NCI-H1417 (cell line): ENCODE data around the gene RFFL.

ENCODE experiments used
- DNase-seq, 3 experiments: peaks; one replicate each; lab custom pipeline; 2025; lab: John Stamatoyannopoulos, UW

Gene RFFL

DNA sequence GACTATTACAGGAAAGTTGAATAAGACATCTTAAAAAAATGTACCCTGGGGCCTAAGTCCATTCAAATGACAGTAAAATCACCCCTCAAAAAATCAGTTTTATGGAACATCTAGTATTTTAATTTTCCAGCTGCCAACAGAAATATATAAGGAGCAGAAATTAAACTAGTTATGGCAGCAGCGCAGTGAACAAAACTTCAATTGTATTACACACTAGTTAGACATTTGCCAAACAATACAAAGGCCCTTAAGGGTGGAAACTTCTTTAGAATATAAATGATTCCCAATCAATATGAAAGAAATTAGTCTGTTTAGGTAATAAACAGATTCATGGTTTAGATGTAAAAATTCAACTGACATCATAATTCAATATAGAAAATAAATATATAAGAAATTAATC lies 18.1 kb upstream of the RFFL start:
- DNase-seq = no peak

DNA sequence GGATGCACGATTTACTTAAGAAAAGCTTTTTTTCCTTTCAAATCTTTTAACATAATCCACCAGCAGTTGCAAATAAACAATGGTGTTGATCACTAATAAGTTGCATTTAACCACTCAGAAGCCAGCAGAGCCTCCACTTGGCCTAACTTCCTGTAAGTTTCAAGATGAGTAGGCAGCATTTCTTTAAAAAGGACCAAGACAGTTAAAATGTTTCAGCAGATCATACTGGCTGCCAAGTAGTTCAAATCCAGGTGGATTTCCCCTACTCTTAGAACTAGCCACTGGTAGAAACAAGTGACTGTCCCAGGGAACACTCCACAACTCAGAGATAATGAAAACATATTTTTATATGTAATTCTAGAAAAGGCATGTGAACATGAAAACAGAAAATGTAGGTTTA lies 17.0 kb upstream of the RFFL start:
- no peak for DNase-seq

DNA sequence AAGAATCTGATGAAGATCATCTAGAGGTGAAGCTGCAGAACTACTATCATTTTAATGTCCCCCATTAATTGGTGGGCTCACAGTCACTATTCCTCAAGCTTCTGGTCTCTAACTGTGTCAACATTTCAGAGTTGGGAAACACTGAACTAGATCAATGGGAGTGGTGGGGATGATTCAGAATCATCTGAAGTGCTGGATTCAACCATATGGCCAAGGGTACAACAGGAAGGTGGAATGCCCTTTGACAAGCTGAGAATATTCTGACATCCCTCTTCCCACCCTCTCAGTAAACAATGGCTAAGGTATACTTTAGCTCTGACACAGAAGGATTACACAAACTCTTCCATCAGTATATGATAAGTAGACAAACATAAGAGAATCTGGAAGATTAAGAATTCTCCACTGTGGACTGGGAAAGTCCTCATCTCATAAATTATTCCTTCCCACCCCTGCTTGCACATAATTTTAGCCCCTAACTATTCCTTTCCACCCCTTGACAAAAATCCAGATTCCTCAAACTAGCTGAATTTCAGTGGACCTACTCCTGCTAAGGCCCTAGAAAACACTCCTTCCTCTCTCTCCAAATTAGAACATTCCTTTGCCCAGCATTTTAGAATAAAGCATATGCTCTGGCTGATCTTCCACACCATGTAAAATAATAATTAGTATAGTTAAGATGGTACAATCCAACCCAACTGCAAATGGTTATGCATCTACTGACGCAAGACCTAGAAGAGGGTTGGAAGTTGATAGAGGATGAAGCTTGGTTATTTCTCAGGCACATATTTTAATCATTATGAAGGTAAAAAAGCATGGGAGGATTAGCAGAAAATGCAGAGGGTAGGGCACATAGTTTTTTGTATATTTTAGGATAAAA lies 16.3 kb upstream of the RFFL start:
- DNase-seq = no peak

DNA sequence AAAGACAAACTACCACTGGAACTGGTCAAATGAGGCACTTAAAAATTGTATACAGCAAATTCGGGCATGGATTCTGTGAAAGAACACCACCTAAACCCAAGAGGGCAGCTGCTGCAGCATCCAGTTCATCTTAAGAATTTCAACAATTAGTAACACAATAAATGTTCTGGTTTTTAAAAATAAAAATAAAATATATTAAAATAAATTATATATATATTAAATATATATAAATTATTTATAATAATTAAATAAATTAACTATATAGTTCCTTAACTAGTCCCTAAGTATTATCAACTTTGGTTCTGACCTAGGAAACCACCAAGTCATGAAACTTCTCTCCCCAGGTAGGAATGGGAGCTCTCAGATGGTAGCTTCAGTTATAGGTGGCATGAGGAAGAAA lies 13.4 kb upstream of the RFFL start:
- DNase-seq = no peak

DNA sequence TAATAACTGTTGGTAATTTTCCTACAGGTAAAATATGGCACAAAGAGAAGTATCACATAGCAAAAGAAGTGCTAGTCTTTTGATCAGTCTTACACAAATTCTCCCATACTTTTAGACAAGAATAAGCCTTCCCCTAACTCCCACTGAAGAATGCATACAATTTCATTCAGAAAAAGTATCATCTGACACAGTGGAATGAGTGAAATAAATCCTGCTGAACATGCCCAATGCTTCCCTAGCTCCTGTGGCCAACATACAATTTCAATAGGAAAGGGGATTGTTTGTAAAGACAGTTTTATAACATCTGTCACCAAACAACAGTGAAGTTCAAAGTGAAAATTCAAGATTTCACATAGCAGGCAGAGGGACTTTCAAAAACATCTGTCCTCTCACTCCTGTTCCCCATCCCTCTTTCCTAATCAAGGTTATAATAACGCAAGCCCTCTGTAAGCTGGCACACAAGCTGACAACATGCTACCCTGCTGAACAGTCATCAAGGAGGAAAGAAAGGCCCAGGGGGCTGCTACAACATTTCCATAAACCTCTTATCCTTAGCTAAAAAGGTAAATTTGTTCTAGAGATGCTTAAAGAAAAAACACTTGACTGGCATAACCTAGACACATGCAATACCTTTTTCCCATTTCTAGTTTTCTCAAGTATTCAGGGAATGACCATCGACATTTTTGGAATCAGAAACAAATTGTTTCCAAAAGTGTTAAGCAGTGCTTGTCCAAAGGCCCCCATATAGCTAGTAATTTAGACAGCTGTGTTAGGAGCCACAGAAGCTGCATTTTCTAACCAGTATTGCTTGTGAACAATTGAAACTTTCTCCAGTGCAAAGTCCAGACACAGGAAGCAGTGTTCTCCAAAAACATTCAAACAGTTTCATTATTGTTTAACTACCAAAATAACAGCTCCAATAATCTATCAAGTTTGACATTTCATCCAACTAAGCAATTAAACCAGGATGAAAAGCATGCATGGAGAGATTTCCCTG lies 11.5 kb upstream of the RFFL start:
- DNase-seq = no peak

DNA sequence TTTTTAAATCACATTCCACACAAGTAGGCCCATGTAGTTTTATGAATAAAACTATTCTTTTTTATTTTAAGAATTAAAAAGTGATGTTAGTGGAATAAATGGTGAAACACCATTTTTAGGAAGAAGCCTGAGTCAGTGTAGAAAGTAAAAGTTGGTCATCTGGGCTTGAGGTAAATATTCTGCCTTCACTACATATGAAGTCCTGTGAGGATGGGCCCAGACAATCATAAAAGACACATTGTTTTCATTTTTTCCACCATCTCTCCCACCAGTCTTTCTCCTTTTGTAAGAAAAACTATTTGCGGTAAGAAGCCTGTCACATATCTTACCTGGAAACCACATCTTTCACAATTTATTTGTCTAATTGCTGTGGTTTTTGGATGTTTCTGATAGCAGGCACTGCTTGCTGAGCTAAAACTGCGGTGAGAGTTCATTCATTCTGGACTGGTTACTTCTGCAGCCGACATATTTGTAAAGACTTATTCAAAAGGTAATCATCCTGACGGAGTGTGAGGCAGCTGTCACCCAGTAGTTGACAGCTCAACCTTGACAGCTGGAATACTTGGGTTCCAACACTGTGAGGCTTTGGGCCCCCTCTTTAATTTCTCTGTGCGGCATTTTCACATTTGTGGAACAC lies 10.6 kb upstream of the RFFL start:
- no peak for DNase-seq

DNA sequence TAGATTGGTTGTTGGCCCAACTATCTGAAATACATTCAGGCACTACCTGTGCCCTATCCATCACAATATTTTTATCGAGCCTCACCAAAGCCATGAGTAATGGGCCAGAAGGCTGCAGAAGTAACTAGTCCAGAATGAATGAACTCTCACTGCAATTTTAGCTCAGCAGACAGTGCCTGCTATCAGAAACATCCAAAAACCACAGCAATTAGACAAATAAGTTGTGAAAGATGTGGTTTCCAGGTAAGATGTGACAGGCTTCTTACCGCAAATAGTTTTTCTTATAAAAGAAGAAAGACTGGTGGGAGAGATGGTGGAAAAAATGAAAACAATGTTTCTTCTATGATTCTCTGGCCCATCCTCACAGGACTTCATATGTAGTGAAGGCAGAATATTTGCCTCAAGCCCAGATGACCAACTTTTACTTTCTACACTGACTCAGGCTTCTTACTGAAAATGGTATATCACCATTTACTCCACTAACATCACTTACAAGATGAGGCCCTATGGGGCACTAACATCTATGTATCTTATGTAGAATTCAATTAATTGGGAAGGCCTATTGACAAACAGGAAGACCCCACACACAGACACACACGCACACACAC lies 9.8 kb upstream of the RFFL start:
- no peak for DNase-seq

DNA sequence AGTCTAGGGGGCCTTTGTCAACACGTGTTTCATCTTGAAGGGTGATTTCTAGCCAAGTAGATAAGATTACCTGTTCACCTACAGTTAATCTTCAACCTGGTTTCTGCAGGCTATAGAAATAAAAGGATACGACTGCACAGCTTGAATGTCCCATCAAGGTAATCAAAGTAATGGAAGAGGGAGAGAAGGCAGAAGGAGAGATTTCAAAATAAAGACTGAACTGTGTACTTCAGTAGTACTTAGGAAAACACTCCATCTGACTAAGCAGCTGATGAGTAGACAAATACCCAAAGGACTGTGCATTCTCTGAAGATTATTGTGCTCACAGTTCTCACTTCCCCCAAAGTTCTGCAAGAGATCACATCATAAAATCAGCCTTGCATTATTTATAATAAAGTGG lies 5.8 kb upstream of the RFFL start:
- no peak for DNase-seq

DNA sequence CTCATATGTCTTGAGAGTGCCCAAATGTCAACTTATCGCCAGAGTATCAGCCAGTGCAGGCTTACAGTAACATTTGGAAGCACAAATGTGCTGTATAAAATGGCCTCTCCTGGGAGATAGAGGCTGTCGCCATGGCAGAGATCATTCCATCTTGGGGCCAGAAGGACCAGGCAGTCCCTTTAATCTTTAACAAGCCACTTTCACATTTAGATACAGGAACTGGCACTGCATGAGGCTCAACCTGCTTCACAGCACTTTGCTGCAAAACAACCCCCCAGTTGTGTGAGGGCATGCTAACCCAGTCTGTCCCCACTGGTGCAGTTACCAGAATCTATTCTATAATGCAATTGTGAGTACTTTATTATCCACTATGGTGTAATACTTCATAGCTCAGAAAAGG lies 4.7 kb upstream of the RFFL start:
- DNase-seq = no peak

DNA sequence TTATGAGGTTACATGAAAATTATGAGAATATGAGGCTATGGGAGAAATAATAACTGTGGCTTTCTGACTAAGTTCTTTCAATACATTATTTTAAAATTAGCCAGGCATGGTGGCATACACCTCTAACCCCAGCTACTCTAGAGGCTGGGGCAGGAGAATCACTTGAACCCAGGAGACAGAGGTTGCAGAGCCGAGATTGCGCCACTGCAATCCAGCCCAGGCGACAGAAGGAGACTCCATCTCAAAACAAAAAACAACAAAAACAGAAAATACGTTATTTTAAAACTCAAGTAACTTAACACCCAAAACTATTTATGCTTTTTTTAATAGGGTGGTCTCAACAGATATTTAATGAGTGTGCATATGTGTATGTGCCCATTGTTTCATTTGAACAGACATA lies 2.4 kb upstream of the RFFL start:
- DNase-seq = no peak

DNA sequence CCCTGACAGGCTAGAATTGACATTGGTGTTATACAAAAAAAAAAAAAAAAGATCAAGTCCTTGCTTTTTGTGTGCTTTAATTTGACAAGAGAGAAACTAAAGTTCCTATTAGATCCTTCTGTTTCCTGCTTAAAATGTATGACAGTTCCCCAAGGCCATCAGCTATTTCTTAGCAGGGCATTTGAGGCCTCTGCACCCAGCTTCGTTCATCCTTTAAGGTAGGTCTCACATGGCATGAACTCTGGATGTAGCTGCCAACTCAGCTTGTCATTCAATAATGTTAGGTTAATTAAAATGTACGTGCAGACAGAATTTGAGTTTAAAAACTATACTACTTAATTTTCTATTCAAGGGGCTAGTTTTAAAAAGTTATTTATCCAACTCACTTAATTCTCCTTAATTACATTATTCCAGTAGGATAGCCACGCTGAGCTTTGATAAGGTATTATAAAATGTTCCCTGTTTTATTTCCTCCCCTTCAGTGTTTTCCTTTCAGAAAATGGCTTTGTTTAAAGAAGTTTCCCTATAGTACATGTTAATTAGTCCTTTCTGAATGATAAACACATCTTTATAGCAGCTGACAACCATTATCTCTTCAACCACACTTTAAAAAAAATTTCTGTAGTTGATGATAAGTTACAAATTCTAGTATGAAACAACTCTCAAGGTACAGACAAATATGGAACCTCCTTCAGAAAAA lies 1.2 kb upstream of the RFFL start:
- no peak for DNase-seq

DNA sequence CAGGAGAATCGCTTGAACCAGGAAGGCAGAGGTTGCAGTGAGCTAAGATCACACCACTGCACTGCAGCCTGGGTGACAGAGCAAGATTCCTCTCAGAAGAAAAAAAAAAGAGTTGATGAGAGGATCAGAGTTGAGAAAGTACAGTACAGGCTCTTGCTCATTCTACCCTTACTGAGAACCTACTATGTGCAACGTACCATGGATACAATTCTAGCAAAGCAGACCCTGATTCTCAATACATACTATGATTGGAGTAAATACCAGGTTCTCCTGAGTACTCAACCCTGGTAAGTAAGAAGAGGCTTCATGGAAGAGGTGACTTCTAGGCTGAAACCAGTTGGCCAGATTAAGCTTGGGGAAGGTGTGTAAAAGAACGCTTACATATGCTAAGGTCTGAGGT lies 1.2 kb downstream of the RFFL start:
- no peak for DNase-seq

DNA sequence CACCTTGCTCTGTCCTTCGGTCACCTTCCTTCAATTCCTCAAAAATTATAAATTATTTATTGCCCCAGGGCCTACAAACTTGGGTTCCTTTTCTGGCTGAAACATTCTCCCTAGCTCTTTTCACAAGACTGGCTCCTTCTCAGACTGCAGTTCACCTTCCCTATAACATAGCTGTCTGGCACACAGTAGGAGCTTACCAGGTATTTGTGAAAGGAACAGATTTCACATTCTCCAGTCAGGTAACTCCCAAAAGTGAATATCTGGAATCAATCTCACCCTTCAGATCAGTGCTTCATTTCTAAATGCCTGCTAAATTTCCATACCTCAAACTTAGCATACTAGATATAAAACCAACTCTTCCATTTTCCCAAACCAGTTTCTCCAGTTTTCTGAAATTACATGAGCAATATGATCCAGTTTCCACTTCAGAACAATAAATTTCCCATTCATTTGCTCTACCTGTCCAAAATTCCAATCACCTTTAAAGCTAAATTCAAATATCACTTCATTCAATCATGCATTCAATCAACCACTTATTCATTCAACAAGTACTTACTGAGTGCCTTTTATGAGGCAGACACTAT lies 6.1 kb downstream of the RFFL start:
- no peak for DNase-seq

DNA sequence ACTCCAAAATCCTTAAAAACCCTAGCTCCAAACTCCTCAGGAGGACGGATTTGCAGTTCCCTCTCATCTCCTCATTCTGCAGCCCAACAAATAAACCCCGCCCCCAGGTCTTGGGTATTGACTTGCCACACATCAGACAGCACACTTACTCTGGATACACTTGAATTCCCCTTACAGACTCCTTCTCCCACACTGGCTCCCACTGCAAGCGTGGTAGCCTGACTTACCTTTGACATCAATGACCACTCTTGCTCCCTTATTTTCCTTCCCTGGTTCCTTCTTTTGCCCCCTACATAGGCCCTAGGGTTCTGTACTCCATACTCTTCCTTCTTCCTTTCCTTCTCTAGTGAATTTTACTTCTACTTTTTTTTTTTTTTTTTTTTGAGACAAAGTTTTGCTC lies 7.5 kb downstream of the RFFL start:
- DNase-seq = no peak

DNA sequence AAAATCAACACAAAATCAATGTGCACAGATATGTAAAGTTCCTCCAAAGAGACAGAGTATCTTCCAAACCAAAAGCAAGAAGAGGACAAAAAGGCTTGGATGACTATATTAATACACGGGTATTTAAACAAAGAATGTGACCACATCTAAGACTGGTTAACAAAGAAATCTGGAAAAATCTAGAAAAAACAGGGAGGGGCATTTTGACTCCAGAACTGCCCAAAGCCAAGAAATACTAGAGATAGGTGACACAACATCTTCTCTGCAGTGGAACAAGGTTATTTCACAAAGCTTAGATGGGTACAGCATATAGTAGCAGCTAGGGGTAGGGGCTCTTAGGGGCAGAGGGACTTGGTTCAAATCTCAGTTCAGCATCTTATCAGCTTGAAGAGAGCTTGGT lies 10.3 kb downstream of the RFFL start:
- no peak for DNase-seq

DNA sequence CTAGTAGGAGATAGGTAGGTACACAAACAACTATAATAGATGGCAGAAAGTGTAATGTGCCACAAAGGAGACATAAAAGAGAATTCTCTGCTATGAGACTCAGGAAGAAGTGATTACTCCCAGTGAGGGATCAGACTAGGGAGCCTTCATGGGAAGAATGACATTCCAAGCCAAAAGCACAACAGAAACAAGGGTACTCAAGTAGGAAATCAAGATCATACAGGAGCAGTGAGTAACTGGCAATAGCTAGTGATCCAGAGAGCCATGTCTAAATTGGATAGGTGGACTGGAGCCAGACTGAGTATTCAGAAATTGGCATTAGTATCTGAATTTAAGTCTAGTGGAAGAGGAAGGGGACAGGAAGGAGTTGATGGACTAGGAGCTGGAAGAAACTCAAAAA lies 10.7 kb downstream of the RFFL start:
- DNase-seq = no peak

DNA sequence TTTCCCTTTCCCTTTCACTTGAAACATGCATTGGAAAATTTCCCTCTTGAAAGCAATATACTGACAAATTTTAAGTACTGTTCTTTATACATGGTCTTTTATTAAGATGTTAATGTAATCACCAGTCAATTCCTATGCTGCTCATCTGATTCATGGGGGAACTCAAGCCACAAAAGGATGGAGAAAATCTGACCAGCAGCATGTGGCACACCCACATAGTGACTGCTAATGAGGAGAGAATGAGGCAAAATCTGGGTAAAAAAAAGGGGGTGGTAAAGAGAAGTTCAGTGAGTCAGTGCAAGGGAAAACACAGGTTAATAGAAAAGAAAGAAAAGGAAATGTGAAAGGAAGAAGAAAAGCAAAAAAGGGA lies 11.3 kb downstream of the RFFL start:
- DNase-seq = no peak

DNA sequence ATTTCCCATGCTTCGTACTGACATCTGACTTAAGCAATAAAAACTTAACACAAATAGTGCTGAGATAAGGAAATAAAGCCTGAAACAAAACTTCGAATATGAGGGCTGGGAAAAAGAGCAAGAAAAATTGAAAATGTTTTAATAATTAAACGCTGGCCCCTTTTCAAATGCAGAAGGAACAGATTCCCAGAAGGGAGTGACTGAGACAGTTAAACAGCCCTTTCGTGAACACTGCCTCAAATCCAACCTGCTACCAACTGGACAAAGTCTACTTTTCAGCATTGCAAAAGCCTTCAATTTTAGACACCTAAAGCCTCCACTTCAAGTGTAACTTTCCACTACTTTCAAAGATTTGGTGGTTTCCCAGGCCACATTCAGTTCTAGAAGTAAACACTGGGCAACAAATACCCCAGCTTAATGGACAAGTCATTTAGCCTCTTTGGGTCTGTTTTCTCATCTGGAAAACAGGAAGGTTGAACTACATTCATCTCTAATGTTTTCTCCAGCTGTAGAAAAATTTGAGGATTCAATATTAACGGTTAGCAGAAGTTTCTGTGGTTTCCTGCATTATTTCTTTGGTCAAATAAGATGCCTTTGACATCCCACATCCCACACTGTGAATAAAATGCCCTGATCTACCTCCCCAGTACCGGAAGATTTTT lies 11.8 kb downstream of the RFFL start:
- DNase-seq = no peak

DNA sequence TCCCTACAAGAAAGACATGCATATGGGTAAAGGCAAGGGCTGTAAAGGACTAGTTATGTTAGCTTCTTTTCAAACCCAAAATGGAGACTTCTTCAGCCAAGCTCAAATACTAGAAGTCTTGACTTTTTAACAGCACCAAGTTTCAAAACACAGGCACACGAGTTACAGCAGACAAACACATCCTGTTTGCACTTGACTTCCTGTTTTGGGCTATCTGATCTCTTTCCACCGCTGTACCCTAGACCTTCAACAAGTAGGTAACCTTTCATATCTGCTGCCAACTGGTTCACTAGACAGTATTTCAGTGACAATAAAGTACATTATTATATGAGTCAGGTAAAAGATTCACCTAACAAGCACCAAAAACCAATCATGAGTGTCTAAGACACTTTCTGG lies 12.3 kb downstream of the RFFL start:
- DNase-seq = no peak

DNA sequence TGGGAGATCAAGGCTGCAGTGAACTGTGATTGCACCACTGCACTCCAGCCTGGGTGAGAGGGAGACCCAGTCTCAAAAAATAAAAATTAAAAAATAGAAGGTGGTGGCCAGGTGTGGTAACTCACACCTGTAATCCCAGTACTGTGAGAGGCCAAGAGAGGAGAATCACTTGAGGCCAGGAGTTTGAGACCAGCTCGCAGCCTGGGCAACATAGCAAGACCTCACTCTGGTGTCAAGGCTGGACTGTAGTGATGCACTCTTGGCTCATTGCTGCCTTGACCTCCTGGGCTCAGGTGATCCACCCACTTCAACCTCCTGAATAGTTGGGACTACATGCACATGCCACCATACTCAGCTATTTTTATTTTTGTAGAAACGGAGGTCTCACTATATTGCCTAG lies 13.3 kb downstream of the RFFL start:
- no peak for DNase-seq
